Measurements from ENCODE around the gene RSAD2.
A peak's percentile ranks its signal among the peaks of the same experiment; 100 is the strongest.
"Not testable (repeated sequence)": the region's sequence is repeated elsewhere in the genome, so short reads cannot be mapped to it uniquely, and the experiment has no call there.

RSAD2 gene

DNA sequence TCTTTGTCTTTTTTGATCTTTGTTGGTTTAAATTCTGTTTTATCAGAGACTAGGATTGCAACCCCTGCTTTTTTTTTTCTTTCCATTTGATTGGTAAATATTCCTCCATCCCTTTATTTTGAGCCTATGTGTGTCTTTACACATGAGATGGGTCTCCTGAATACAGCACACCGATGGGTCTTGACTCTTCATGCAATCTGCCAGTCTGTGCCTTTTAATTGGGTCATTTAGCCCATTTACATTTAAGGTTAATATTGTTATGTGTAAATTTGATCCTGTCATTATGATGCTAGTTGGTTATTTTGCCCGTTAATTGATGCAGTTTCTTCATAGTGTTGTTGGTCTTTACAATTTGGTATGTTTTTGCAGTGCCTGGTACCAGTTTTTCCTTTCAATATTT, 25.0 kb downstream of the RSAD2 start:
- DNase-seq, result not testable (repeated sequence)

DNA sequence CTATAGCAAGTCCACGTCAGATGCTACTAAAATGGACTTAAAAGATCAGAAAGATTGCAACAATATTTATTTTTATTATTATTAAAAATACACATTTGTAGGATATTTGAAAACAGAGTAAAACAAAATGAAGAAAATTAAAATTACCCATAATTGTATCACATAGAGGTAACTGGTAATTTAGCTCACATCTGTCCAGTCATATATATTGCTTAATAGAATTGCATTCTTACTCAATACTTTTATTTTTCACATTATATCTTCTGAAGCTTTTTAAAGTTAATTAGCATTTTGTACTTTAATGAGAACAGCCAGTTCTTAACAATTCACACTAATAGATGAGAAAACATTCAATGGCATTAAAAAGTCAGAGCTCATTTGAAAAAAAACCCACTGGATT, 28.1 kb downstream of the RSAD2 start:
- DNase-seq, result no peak

DNA sequence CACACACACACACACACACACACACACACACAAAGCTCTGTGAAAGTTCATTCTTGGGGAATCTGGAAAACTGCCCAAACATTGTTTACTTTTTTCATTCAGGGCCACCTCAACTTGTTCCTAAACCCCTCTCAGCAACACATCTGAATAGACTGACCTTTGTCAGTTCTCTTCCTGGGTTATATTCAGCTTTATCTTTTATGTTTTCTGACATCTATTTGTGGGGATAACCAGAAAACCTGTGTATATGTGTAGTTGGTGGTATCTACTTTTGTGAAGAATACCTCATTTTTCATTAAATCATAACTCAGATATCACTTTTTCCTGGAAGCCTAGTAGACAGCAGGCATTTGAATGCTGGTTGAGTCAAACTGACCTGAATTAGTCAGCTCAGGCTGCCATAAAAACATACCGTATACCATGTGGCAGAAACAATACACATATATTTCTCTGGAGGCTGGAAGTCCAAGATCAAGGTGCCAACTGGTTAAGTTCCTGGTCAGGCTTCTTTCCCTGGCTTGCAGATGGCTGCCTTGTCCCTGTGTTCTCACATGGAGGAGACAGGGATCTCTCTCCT, 28.7 kb downstream of the RSAD2 start:
- no peak for DNase-seq

DNA sequence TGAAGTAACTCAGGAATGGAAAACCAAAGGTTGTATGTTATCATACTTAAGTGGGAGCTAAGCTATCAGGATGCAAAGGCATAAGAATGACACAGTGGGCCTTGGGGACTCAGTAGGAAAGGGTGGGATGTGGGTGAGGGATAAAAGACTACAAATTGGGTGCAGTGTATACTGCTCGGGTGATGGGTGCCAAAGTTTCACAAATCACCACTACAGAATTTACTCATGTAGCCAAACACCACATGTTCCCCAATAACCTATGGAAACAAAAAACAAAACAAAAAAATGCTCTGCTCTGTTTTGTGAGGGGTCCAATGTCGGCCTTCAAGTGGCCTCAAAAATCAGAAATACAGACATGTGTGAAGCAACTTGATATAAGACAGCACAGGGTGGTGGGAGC, 30.7 kb downstream of the RSAD2 start:
- no peak for DNase-seq

DNA sequence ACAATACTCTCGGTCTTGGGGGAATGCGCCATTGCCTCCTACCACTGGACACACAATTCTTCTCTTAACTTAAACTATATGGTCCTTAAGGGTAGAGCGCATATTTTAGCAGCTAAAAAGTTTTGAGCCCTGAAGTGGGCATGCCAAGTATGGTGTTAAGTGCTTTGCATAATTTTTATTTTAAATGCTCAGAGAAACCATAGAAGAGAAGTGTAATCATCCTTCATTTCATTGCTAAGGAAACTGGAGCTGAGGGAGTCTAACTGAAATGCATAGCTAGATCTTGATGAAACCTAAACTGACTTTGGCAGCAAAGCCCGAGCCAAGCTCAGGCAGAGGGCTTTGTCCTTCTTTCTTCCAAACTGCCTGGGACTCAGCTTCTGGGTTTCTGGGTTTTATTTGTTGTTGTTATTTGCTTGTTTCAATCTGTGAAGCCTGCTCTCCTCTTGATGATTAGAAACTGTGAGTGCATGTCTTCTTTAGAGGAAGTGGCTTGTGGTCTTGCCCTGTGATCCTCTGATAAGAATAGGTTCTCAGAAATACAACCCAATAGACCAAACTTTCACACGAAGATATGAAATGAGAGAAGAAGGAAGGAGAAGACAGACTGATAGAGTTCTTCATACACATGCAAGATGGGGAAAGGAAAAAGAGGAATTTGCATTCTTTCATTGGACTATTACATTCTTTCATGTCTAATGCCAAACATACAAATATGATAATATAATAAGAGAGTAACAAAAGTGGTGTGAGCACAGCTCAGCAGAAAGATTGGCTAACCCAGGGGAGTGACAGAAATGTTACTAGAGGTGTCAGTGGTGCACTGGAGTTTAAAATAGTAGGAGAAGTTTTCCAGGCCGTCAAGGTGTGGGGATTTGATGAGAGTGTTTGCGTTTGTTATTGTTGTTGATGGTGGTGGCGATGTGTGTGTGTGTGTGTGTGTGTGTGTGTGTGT, 32.1 kb downstream of the RSAD2 start:
- no peak for DNase-seq

DNA sequence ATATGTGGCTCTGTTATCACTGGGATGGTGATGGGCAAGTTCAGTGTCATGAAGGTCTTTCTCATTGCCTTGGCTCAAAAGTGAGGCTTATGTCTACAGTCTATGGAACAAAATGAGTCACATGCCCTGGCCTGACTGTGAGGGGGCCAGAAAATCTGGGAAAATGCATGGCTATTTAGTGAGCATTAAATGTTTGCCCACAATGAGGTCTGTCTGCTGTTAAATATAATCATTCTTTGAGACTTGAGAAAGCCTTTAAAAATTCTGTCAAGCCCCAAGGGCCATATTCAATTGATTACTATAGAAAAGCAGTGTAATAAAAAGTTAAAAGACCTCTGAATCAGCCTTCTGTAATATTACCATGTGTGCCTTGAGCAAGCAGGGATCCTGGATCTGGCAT, 34.1 kb downstream of the RSAD2 start:
- no peak for DNase-seq

DNA sequence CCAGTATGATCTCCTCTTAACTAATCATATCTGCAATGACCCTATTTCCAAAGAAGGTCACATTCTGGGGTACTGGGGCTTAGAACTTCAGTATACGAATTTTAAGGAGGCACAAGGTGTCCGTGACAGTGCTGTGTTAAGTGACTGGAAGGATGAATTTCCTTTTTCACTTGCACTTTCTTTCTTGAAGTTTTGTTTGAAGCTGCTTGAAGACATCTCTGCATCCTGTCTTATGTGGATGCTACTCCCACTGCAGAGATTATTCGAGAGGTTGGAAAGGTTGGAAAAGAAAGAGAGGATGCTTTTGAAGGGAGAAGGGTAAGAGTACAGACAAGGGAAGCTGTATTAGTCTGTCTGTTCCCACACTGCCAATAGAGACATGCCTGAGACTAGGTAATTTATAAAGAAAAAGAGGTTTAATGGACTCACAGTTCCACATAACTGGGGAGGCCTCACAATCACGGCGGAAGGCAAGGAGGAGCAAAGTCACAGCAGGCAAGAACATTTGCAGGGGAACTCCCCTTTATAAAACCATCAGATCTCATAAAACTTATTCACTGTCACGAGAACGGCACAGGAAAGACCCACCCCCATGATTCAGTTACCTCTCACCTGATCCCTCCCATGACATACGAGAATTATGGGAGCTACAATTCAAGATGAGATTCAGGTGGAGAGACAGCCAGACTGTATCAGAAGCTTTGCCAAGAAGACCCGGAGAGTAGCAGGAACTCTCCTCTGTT, 36.0 kb downstream of the RSAD2 start:
- DNase-seq, result no peak

DNA sequence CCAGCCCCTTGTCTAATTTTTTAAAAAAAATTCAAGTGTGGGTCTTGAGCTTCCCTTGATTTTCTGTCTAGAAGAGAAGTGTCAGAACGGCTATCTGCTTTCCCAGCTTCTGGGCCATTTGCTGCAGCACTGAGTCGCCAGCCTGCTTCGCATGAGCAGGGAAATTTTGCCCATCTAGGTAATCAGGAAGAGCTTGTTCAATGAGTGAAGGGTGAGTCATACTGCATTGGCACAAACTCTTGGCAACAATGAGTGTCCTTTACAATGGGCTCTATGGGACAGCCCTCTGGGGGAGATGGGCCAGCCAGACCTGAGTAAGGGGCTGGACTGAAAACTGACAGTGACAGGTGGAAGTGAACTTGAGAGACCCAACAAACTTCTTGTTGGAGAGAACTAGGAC, 37.3 kb downstream of the RSAD2 start:
- DNase-seq, result peak in 1 of 56 donors; percentile 43

DNA sequence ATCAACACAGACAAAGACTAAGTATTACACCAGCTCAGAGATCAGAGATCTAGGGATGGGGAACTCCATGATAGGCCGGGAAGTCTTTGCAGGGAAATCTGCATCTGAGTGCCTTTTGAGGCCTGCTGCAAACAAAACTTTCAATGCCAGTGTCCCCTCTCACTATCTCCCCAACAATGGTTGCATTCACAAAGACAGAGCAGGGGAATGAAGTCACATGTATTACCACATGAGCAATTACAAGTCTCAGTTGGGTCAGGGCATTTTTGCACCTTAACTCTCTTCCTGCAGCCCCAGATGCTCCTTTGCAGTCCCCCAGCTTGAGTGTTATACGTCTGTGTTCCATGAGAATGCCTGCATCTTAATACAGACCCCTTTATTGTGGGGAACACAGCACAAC, 37.8 kb downstream of the RSAD2 start:
- DNase-seq, result peak in 7 of 56 donors; percentile 20 to 53 (median 30)

DNA sequence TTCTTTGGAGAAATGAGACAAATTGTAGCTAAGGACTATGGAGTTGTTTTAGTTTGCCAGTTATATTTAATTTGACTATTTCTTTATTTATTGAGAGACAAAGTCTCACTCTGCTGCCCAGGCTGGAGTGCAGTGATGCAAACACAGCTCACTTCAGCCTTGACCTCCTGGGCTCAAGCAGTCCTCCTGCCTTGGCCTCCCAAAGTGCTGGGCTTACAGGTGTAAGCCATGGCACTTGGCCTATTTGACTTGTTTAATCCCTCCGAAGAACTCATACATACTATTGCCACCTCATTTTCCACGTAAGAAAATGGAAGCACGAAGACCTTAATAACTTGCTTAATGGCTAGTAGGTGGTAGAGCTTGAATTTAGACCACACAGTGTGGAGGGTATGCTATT, 38.6 kb downstream of the RSAD2 start:
- DNase-seq, result no peak

DNA sequence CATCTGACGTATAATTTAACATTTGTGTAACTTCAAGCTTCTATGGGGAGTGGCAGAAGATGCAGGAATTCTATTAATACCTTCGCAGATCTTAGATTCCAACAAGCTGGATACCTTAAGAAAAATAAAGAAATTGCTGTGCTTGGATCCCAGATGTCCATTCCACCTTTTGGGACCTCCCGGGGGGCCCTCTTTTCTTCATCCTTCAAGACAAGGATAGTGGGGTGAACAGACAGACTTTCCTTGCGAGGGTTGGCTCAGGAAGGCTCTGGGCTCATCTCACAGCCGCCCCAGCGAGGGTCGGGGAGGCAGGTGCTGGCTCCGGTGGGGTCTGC, 39.1 kb downstream of the RSAD2 start:
- no peak for DNase-seq

DNA sequence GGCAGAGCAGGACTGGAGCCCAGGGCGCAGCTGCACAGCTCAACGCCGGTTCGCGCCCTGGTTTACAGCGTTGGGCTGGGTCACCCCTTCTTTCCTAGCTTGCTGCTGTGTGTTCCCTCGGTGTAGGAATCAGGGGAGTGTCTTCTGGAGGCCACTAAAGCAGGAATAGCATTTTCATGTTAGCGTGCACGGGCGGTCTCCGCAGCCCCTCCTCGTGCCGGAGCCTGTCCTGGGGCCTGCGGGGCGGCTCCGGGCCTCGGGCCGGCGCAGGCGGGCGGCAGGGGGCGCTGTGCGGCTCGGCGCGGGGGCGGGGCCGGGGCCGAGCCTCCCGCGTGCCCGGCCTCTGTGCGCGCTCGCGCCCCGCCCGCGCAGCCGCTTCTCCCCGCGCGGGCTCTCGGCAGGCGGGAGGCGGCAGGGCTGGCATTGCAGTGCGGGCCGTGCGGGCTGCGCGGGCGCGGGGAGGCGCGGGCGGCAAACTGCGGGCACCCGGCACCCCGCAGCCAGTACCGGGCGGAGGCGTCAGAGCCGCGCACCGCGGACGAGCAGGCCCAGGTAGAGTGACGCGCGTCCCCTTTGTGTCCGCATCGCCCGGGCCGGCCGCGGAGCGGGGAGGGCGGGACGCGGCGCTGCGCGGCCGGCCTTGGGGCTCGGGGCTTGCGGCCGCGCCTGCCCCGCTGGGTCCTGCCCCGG, 39.6 kb downstream of the RSAD2 start, which contains the start of gene RNF144A:
RNF144A (plus strand) TSS at position 342 of the 690 bp plus-strand sequence. CDS start 79,515 bp downstream, outside the sequence.
- peak in 36 of 56 donors; percentile 30 to 84 (median 62) for DNase-seq

DNA sequence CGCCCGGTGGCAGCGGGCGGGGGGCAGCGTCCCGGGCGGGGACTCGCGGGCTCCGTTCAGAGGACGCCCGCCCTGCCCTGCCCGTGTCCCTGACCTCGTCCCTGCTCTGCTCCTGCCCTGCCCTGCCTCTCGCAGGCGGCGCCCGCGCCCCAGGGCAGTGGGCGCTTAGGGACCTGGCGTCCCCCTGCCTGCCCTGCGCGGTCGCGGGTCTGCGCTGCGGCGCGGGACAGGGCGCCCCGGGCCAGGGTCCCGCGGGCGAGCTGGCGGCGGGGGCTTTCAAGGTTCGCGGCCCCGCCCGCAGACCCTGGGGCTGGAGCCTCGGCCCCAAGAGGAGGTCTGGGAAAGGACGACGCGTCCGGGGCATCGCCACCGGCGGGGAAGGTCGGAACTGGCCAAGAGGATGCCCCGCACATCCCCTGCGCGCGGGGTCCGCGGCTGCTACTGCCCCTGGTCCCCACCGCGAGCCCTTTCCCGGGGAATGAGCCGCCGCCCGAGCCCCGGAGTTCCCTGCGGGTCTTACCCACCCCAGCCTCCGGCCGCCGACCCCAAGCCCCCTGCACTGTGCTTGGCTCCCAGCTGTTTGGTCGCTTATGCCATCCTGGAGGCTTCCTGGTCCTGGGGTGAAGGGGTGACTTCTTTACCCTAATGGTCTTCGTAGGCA, 40.3 kb downstream of the RSAD2 start:
- DNase-seq, result peak in 1 of 56 donors; percentile 46

DNA sequence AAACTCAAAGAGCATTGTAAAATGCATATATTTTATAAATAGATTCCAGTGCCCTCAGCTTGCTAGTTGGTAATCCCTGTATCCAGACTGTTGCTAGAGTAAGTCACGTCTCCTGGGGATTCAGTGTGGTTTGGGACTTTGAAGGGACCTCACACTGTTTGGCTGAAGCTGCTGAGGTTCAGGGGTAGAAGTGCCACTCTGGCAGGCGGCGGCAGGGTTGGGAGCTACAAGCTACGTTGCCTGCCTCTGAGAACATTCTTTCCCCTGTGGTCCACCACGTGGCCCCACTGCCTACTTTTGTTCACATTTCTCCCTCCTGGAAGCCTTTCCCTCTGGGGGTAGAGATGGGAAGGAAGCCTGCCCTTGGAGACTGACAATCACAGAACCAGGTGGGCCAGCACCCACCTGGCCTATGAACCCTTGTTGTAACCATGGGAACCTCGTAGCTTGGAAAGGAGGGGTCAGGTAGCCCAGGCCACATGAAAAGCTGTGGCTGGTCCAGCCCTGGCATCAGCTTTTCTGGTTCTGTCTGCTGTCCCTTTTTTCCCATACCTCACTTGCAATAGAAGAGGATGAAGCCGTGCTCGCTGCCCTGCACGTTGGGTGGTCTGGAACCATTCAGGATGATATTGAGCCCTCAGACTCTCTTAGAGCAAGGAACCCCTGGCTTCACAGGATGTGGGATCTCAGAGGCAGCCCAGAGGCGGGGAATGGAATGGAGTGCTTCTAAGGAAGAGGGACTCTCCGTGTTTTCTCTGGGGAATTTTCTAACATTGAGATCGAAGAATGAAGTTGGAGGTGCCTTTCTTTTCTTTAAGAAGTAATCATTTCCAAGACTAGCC, 42.5 kb downstream of the RSAD2 start:
- peak in 3 of 56 donors; percentile 28 to 46 (median 36) for DNase-seq

DNA sequence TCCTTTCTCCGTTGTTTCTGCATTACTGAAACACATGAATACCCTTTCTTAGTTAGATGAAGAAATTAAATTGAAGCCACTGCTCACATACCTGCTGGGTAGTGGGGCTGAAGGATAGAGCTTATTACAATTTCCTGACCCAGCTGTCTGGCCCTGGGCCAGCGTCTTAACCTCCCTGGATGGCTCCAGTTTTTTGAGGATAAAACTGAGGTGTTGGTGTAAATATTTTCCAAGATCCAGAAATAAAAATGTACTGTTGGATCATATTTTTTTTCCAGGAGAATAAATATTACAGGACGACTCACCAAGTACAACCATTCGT, 43.1 kb downstream of the RSAD2 start:
- no peak for DNase-seq

DNA sequence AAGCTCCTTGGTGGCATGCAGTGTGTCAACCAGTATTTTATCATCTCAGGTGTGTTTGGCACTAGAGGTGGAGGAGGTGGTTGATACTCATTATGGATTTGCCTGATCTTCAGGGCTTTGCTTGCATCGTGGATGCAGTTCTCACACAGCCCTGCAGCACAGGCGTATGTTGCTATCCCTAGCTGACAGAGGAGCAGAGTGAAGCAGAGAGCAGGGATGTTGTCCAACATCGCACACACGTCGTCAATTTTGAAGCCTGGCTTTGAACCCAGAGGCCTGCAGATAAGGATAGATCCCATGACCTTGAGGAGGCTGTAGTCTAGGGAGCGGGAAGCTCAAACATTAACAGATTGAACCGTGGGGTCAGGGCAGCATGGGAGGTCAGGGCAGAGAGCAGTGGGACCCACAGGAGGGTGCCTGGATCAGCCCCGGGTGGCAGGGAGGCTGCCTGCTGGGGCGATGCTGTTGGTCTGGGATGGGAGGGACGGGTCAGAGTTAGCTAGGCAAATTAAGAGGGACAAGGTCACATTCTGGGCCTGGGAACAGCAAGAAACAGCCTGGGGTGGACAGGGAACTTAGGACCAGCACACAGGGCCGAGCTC, 43.8 kb downstream of the RSAD2 start:
- no peak for DNase-seq

DNA sequence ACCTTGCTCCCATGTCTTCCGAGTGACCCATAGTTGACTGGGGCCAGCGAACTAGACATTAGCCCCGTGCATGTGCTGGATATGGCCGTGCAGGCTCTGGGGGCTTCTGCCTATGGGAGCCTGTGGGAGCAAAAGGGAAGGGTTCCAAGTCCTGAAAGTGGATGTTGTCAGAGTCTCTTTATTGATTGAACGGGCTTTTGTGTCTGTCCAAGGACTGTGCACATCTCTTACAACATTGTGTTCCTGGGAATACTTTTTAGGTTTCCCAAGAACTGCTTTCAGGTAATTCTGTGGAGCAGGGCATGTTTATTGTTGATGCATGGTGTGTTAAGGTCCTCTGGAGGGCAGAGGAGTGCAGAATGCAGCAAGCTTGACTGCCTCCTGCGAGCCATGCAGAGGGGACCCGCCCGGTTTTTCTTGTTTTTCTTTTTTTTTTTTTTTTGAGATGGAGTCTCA, 44.7 kb downstream of the RSAD2 start:
- DNase-seq, result no peak

DNA sequence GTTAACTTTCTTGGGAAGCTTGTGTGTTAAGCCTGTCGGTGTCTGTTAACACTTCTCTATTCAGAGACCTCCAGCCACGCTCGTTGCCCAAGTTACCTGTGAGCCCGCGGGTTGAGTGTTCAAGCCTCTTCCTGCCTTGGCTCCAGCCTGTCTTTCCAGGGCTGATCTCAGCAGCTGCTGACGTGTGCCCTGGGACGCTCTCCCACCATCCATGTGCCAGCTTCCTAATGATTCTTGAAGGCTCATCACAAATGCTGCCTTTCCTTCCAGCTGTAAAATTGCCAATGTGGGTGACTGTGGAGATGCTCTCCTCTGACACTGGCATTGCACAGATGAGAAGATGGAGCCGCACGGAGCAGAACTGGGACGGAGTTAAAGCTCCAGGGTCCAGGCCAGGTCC, 45.7 kb downstream of the RSAD2 start:
- peak in 8 of 56 donors; percentile 24 to 82 (median 41) for DNase-seq

DNA sequence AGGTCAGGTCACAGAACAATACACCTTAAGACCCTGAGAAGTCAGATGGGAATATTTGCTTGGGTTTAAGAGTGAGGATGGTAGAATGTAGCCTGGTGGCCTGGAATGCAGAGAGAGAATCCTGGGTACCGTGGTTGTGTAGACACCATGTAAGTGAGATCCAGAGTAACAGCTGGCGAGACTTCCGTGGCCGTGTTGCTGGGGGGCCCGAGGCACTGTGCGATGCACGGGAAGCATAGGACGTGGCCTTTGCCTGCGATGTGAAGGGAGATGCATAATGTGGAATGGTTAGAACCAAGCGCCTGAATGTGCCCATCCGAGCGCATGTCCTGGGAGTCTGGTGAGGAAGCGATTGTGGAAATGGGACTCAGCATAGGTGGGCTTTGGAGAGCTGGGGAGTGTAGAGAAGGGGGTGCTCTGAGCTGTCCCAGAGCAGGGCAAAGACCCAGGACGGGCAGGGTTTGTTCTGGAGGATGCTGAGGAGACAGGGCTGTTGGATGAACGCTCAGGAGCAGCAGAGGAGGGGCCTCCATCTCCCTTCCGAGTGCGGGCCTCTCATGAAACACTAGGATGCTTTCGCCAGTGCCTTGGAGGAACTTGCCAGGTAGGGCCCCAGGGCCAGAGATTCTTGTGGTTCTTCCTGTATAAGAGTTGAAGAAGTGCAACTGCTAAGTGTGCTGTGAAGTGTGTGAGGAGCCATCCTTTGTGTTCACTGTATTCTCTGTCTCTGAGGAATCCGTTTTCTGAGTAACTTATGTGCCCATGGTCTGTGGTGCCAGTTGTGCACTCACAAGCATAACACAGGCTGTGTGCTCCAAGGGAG, 46.7 kb downstream of the RSAD2 start:
- DNase-seq, result no peak

Data from nucleus accumbens (tissue), 56 donors.